ENCODE measurements around the gene IQCN.

Gene IQCN

DNA sequence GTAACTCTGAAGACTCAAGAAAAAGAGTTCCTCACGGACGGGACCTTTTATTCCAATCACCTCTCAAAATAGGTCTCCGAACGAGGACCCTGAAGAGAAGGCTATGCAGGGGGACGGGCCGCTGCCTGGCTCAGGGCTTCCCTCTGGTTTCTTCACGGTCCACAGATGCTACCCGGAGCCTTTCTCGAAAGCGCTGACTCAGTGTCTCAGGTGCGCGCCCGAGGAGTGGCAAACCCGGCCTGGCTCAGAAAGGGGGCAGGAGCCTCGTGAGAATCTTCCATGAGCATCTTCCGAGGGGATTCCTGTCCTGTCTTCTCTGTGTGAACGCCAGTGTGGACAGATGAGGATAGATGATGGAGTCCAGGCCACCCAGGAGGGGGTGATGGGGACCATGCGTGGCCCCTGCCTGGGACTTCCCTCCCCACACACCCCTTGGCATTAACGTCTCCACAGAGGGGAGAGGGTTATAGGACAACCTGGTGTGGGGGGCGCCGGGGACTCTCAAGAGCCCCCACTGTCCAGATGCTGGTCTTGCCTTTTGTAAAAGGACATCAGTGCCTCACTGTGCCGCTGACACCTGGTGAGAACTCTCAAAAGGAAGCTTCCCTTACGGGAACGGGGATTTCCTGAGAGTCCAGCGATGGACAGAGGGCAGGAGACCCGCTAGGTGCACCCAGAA, 32.1 kb upstream of the IQCN start:
- DNase-seq, result no peak

GRCh38 chr19:18304458-18305310, 30.4 kb upstream of the IQCN start:
- DNase-seq, result no peak

DNA sequence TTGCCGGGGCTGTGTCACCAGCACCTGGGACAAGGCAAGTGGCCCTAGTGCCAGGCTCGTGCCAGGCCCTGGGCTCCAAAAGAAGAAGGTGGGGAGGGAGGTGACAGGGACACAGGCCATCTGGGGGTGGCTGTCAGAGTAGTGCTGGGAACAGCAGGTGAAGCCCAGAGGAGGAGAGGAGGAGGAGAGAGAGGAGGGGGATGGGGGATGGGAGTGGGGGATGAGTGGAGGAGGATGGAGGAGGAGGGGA, 29.9 kb upstream of the IQCN start:
- DNase-seq, result no peak

DNA sequence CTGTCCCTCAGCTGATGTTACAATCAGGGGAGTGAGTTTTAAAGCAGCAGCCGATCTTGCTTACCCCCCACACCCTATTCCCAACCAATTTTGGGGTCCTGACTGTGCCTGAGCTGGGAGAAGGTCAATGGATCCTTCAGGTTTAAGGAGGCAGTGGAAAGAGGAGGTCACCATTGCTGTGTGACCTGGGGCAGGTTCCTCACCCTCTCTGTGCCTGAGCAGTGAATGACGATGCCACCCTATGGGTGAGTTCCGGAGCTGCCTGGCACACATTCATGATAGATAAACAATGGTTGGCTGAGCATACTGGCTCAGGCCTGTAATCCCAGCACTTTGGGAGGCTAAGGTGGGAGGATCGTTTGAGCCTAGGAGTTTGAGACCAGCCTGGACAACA, 27.5 kb upstream of the IQCN start:
- no peak for DNase-seq

DNA sequence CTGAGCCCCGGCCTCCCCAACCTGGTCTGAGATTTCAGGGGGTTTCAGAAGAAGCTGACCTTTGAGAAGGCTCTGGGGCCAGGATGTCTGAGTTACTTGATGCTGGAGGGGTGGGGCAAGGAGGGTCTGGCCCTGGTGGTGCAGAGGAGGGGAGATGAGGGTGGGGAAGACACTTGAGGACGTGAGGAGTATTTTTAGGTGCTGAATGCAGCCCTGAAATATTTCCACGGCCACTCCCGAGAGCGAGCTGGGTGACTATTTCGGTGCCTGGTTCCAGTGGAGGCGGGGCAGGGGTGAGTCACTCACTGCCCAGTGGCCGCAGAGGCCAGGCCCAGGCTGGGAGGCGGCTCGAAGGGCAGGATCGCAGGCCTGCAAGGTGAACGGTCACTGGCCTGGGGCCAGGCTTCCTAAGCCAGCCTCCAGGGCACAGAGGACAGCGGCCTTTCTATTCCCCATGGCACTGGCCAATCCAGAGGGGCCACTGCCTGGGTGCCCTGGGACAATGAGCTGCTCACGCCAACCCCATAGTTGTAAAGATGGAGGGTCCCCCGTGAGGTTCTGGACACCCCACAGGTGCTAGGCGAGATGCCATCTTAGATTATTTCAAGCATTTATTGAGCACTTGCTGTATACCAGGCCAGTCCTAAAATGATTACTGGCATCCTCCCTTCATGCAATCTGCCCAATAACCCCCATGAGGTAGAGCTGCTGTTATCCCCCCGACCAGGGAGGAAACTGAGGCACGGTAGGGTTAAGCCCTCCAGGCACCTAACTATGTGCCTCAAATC, 26.9 kb upstream of the IQCN start:
- no peak for DNase-seq

- DNase-seq, result no peak
These were observed 25.4 kb upstream of the IQCN start for GRCh38 chr19:18299654-18300053.

DNA sequence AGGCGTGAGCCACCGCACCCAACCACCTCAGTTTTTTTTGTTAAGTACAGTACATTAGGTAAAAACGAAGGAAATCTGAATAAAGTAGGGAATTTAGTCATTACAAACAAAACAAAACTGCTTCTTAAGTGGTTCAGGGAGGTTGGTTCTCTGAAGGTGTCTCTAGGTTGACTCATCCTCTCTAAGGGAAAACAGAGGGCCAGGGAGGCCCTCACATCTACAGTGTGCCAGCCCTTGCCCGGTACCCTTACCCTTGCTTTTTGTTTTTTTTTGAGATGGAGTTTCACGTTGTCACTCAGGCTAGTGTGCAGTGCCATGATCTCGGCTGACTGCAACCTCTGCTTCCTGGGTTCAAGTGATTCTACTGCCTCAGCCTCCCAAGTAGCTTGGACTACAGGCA, 24.3 kb upstream of the IQCN start:
- DNase-seq, result no peak

DNA sequence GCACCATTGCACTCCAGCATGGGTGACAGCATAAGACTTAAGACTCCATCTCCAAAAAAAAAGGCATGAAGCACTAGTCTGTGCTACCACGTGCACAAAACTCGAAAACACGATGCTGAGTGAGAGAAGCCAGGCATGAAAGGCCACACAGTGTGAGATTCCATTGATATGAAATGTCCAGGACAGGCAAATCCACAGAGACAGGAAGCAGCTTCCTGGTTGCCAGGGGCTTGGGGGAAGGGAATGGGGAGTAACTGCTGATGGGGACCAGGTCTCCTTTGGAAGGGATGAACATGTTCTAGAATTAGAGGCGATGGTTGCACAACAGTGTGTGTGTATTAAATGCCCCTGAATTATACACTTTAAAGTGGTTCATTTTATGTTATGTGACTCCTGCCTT, 23.1 kb upstream of the IQCN start:
- no peak for DNase-seq

DNA sequence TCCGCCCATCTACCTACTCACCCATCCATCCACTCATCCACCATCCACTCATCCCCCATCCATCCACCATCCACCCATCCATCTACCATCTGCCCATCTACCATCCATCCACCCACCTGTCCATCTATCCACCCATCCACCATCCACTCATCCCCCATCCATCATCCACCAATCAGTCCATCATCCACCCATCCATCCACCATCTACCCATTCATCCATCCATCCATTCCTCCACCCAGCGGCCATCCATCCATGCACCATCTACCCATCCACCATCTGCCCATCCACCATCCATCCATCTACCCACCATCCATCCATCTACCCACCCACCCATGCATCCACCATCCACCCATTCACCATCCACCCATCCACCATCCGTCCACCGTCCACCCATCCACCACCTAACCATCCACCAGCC, 20.8 kb upstream of the IQCN start:
- no peak for DNase-seq

DNA sequence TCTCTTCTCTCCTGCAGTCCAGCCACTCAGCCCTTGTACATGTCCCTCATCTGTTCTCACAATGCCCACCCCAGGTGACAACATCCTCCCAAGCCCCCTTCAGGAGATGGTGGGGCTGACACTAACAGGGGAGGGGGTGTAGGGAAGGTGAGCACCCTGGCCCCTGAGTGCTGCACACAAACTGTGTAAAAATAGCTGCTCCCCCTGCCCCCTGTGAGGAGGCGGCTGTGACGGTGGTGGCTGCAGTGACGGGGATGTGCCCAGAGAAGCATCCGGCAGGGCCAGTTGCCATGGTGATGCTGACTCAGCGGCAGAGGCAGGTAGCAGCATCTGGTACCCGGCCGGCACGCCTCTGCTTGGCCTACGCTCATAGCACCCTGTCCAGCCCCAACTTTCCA, 20.2 kb upstream of the IQCN start:
- no peak for DNase-seq

DNA sequence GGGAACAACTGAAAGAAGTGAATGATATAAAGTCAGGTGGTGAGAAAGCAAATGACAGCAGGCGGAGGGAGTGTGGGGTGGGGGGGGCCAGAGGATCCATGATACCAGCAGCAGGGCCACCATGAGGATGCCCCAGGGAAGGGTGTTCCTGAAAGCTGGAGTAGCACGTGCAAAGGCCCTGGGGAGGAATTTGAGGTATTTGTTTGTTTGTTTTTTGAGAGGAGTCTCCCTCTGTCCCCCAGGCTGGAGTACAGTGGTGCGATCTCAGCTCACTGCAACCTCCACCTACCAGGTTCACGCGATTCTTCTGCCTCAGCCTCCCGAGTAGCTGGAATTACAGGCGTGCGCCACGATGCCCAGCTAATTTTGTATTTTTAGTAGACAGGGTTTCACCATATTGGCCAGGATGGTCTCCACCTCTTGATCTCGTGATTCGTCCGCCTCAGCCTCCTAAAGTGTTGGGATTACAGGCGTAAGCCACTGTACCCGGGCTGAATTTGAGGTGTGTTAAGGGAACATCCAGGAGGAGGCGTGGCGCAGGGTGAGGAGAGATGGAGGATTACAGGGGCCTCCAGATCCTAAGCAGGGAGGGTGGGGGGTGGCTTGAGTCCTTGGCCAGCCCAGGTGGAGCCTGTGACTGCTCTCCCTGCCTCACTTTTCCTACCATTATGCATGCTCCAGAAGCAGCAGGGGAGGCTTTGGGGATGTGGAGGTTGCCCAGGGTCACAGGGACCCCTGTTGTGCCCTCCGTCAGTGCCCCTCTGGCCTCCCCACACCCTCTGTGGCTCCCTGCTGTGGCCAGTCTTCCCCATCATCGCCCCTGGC, 19.6 kb upstream of the IQCN start:
- DNase-seq, result no peak

- no peak for DNase-seq
These were observed 18.8 kb upstream of the IQCN start for GRCh38 chr19:18292810-18293641.

- no peak for DNase-seq
These were observed 18.2 kb upstream of the IQCN start for GRCh38 chr19:18292462-18292809.

DNA sequence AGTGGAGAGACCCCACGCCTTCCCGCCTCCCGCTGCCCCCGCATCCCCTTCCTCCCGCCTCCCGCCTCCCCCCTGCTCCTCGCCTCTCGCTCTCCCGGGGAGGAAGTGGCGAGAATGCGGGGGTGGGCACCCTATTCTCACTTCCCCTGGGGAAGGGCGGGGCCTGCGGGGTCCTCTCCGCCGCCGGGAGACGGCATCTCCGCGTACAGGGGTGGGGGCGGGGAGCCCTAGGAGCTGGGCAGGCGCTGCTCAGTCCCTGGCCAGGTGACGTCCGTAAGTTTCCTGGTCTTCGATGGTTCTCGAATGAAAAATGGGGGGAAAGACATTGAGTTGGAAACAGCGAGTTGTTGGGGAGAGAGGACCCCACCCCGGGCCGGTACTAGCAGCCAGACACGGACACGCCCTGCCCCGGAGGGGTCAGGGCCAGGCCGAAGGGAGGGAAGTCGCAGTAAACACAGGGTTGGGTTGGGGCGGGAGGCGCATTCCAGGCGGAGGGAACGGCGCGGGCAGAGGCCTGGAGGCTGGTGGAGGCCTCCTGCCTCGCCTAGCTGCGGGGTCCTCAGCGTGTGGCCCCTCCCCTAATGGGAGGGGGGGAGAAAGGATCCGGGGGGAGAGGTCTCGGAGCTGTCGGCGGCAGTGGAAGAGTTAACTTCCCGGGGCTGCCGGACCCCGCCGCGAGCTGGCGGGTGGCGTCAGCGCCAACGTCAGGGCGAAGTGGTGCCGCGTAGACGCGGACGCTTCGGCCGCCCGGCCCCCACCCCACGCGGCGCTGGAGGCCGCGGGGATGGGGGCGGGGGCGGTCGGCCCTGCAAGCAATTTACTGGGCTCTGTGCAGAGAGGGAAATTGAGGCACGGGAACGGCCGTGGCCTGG, 17.6 kb upstream of the IQCN start:
- DNase-seq, result no peak

DNA sequence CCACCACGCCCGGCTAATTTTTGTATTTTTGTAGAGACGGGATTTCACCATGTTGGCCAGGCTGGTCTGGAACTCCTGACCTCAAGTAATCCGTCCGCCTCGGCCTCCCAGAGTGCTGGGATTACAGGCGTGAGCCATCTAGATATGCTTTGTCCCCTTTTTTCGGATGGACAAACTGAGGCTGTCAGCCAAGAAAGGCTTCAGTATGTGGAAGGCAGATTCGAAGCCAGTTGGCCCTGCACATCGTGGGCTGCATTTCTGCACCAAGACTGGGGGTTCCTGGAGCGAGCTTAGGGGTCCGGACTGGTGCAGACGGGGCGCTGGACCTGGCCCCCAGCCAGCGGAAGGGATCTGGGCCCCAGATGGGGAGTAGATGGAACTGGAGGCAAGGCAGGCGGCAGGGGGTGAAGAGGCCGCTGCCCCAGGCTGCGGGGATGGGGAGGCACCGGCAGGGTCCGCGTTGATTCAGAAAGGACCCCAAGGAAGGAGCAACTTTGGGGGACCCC, 16.8 kb upstream of the IQCN start:
- no peak for DNase-seq

DNA sequence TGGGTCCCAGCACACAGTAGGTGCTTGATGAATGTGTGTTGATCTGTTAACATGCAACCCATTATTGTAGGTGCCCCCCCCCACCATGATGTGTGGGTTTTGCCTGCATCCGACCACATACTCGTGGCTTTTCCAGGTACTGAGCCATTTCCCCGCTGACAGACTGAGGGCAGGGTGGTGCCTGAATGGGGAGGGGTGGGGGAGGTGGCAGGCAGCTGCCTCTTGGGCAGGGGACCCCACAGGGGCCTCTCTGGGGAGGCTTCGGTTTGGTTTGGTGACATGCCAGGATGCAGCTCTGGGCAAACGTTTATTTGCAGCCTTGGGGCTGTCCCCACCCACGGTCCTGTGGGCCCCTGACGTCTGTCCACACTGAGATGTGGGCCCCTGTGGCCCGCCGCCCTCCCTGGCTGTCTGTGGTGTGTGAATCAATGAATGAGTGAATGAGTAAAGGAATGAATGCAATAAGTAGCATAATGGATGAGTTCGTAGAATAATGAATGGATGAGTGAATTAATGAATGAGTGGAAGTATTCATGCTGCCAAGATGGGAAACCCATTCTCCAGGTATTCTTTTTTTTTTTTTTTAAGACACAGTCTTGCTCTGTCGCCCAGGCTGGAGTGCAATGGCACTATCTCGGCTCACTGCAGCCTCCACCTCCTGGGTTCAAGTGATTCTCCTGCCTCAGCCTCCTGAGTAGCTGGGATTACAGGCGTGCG, 16.2 kb upstream of the IQCN start:
- DNase-seq, result no peak

GRCh38 chr19:18289471-18290301, 15.4 kb upstream of the IQCN start:
- DNase-seq, result no peak

- no peak for DNase-seq
These were observed 13.9 kb upstream of the IQCN start for GRCh38 chr19:18287836-18288772.
